ENCODE data around the gene CAPN5.

CAPN5 gene

DNA sequence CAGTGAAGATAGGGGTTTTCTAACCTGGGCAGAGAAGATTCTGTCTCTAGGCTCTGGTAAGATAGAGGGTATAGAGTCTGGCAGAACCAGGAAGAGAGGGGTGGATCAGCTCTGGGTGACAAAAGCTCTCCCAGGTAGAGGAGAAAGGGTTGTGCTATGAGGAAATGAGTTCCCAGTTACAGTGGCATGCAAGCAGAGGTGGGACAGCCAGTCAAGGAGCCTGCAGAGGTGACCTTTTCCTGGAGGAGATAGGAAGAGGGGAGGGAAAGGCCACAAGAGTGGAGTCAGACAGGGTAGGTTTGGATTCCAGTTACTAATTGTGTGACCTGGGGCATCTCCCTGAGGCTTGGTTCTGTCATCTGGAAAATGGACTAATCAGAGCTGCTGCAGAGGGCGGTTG lies 3.4 kb upstream of the CAPN5 start:
- no peak for DNase-seq (ENCODE audit: extremely low read depth in 1 of 2, low read depth in 1 of 2)

DNA sequence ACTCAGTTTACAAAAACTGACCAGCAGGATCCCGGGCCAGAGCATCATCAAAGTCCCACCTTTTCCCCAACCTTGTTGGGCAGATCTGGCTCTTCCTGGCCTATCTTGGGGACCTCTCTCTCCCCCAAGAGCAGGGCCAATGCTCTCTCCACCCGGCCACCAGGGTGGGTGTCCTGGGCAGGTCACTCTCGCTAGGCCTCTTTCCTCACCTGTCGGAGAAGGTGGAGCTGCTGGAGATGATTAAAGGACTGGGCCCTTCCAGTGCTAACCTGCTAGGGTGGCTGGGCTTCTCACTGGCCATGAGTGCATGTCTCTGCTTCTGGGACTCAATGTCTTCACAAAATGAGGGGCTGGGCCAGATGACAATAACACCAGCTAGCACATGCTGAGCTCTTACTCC lies 2.9 kb upstream of the CAPN5 start:
- DNase-seq (ENCODE audit: extremely low read depth in 1 of 2, low read depth in 1 of 2) = no peak

DNA sequence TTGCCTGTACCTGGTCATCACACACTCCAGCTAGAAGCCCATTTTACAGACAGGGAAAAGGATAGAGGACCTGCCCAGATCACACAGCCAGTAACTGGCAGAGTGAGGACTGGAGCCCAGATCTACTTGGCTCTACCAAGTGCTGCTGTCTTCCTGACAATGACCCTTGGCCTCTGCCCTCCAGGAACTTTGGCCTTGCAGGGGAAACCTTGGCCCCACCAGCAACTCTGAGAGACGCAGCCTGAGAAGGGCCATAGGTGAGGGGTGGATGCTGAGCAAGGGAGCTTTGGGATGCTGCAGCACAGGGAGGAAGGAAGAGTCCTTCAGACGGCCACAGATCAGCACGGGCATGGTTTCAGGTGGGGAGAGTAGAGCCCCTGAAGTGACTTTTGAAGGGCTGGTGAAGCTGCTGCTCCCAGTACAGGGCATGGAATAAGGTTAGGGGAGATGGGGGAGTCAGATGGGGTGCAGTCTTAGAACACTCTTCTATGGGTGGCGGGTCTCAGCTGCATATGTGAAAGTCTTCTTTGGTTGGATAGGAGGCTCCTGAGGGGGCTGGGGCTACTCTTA lies 2.0 kb upstream of the CAPN5 start:
- no peak for DNase-seq (ENCODE audit: extremely low read depth in 1 of 2, low read depth in 1 of 2)

DNA sequence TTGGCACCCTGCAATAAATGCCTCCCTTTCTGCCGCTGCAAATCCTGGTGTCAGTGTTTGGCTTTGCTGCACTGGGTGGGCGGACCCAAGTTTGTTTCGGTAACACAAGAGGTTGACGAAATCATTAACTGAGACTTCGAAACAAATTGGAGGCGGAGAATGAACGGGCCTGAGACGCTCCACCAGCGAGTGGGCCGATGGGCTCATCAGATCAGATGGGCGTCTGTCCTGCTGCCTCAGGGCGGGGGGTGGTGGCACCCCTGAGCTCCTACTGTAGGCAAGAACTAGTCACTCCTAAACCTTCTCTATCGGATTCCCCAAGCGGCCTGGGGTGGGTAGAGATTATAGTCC lies 918 bp upstream of the CAPN5 start:
- DNase-seq (ENCODE audit: extremely low read depth in 1 of 2, low read depth in 1 of 2) = no peak

DNA sequence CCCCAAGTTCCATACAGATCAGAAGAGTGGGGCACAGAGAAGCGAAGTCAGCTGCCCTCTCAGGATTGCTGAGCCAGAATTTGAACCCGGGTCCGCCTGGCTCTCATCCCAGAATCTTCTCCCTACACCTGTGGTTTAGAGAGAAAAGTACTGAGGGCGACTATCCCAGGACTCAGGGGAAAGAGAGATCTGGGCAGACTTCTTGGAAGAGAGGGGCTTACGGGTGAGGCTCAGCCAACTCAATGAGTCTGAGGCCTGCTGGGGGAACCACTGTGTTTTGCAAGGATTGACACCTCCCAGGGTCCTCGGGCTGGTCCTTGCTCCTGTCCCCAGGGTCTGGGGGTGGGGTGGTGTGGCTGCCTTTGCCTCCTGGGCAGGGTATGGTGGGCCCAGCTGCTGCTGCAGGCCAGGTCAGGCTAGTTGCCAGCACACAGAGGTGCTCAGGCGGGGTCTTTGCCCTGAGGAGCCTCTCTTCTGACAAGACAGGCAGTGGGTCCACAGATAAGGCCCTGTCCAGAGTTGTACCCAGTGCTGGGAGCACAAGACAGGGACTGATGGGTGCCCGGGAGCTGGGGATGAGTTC lies 1.2 kb downstream of the CAPN5 start:
- DNase-seq (ENCODE audit: extremely low read depth in 1 of 2, low read depth in 1 of 2) = no peak

DNA sequence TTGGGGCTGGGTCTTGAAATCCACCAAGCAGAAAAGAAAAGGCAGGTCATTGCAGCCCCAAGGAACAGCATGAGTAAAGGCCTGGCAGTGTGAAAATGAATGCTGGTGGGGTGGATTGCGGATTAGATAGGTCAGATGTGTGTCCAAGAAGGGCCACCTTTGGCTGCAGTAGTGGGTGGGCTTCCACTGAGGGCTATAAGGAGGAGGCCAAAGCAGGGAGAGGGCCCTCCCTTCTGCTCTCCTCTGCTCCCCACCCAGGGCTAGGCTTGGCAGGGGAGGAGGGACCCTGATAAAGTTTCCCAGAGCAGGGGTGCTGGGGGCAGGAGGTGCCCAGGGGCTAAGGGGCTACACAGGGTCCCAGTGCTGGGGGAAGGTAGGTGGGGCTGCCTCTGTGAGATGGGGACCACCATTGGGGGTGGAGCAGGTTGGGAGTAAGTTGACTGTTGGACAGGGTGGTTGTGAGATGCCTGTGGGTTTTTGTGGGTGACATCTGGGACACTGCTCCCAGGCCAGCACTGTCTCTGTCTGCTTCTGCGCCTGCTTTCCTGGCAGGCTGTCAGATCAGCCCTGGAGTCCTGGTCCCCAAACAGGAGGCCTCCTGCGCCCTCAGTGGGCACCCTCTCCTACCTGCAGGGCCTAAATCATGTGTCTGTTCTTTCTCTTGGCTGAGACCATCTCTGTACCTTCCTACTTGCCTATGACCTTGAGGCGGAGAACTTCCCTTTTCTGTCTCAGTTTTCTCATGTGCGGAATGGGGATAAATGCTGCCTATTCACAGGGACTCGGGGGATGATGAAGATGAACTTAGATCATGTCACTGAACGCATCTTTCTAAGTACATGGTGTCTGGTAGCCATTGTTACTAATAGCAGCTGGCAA lies 1.9 kb downstream of the CAPN5 start:
- DNase-seq (ENCODE audit: extremely low read depth in 1 of 2, low read depth in 1 of 2) = no peak

DNA sequence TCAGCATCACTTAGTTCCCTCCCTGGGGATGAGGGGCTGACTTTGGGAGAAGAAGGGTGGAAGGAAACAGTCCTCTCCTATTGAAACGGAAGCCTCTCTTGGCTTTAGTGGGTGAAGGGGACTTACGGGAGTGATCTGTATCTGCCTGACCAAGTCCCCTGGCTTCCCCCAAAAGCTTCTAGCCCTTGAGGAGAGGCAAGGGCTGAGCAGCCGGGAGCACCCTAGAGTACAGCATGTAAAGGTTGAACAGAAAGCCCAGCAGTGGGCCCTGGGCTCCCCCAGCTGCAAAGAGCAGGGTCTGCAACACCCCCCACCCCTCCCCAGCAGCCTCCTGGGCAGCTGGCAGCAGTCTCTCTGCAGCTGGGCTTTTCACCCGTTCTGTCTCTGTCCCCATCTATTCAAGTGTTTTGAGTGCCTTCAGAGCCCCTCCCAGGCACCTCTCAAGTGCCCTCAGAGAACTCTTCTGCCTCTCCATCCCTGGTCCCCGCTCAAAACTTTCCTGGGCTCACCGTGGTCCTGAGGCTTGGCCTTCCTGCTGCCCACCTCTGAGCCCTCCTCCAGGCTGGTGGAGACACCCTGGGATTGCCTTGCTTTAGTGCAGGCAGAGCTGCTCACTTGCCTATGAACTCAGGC lies 2.7 kb downstream of the CAPN5 start:
- no peak for DNase-seq (ENCODE audit: extremely low read depth in 1 of 2, low read depth in 1 of 2)

DNA sequence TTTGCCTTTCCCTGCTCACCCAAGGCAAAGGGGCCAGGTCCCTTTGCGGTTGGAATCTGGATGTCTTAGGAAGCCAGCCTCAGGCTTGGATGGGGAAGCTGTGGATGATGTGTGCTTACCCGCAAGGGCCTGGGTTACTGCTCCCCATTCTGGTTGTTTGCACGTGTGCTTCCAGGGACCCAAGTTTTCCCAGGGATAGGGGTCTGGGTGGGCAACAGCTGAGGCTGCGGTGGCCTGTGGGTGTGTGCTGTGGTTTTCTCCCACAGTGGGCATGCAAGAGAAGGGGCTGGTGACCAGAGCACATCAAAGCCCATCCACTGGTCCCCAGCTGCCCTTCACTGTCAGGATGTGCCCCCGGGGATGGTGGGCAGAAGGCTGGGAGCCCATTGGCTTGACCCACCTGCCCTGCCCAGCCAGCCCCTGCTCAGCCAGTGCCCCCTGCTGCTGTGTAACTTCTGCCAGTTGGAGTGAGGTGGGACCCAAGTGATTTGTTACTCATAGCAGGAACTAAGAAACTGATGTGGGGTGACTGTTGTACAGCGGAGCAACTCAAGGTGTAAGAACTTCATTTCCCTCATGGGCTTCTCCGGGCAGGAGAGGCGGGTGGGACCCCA lies 3.3 kb downstream of the CAPN5 start:
- DNase-seq (ENCODE audit: extremely low read depth in 1 of 2, low read depth in 1 of 2) = no peak

DNA sequence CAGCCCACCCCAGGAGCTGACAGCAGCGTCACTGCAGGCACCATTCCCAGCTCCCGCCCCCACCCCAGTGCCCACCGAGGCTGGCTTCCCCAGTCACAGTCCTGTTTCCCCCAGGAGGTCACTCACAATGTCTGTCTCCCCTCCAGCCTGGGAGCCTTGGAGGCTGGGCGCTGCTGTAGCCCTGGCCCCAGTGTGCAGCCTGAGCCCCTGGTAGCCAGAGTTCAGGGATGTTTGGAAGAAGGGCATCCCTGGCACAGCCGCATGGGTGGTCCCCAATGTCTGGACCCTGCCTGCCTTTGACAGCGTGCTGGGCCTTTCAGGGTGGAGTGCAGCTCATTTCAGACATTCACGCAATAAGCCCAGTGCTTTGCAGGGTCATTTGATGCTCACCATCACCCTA lies 4.3 kb downstream of the CAPN5 start:
- DNase-seq (ENCODE audit: extremely low read depth in 1 of 2, low read depth in 1 of 2) = no peak

DNA sequence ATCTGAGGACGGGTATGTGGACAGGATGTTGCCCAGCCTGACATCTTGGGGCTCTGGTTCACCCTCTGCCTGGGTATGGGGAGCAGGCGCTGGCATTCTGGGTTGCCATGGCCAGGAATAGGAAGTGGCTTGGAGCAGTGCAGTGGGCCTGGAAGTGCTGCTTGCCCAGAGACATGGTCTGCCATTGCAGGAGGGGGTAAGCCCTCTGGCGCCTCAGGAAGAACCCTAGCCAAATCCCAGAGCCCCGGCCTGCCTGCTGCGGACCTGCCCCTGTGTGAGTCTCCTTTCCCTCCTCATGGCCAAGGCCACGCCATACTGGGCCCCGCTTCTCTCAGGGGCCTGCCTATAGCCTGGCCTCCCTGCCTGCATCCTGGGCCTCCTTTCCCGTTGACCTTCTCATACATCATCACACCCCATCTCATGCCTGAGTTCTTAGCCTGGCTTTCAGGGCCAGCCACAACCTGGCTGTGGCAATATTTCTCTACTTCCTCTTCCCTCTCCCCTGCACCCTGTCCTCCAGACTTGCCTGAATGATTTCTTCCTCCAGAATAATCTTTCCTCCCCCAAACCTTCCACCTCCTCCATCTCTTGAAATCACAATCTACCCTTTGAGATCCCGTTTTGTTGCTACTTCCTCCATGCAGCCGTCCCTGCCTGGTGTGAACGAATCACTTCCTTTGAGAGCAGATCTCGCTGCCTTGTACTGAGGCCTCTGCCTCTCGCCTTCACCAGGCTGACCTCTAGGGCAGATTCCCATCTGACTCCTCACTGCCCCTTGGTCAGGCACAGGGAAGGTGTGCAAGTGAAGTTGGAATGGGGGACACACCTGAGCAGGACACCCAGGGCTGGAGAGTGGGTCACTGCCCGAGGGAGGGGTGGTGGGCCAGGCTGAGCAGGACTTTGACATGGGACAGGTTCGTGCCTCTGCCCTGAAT lies 5.2 kb downstream of the CAPN5 start:
- DNase-seq (ENCODE audit: extremely low read depth in 1 of 2, low read depth in 1 of 2) = no peak

DNA sequence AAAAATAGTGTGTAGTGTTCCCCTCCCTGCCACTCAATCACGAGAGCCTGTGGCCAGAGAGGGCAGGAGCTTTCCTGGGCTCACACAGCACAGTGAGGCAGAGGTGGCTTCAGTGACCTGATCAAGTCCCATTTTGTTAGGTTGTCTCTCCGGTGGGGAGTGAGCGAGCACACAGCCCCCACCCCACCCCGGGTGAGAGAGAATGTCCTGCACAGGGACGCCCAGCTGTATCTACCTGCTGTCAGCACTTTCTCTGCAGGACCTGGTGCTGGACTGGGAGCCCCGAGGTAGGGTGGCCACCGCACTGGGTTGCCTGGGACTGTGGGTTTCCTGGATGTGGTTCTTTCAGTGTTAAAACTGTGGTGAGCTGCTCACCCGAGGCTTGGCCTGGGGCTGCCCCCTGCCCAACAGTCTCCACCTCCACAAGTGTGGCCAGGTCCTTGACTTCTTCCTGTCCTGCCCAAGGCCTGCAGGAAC lies 6.1 kb downstream of the CAPN5 start:
- DNase-seq (ENCODE audit: extremely low read depth in 1 of 2, low read depth in 1 of 2) = no peak

DNA sequence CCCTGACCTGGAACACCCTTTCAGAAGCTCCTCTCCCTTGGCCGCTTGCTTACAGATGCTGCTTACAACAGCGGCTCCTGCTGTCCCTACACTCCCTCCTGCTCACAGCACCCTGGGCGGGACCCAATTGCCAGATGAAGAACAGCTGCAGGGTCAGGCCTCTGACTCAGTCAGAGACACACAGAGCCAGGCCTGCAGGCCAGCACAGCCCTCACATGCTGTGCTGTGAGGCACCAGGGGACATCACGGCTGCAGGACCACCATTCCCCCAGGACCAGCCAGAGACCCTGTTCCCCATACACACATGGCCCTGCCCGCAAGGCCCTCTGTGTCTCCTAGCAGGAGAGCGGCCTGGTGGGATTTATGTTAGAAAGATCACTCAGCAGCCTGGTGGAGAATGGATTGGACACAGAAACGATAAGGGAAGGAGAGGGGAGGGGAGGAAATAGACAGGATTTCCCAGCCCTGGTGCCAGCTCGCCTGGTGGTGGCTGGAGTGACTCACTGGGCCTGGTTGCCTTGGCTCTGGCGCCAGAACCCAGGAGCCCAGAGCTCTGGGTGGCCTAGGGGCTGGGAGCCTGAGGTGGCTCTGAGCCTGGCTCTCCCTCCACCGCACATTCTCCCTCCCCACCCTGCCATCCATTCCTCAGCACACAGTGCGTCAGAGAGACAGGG lies 6.7 kb downstream of the CAPN5 start:
- DNase-seq (ENCODE audit: extremely low read depth in 1 of 2, low read depth in 1 of 2) = no peak

DNA sequence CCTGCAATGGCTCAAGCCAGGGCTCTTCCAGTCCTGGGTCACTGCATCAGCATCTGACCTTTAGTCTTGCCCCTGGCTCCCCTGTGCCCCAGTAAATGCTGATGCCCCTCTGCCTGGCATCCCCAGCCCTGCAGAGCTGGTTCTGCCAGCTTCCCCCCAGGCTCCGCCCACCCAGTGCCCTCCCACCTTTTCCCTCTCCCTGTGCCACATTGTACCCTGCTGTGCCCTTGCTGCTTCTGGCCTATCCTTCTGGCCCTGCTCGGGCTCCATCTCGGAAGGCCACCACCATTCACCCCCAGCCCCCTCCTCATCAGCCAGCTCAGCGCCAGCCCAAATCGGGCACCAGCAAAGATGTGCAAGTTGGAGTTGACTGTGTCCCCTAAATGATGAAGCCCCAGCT lies 7.4 kb downstream of the CAPN5 start:
- no peak for DNase-seq (ENCODE audit: extremely low read depth in 1 of 2, low read depth in 1 of 2)

DNA sequence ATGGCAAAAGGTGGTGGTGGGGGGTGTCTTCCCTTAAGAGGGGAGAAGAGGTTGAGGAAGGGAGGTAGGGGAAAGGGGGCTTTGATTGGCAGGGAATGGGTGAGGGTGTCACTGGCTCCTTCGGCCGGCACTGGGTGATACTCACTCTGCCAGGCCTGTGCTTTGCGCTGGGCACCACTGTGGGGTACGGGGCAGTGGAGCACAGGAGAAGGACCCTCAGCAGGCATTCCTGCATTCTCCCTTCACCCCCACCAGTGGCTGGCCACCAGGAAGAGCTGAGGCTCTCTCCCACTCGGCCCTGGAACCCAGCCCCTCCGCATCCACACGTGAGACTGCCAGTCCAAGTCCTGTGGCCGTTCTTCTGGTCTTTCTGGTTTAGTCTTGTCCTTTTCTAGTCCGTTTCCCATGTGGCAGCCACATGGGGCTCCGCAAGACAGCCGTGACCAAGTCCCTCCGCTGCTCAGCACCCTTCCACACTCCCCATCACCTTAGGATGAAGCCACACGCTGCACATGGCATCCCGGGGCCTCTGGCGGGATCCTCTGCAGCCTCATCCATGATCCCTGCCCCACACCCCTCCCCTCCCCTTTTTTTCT lies 8.0 kb downstream of the CAPN5 start:
- DNase-seq (ENCODE audit: extremely low read depth in 1 of 2, low read depth in 1 of 2) = no peak

DNA sequence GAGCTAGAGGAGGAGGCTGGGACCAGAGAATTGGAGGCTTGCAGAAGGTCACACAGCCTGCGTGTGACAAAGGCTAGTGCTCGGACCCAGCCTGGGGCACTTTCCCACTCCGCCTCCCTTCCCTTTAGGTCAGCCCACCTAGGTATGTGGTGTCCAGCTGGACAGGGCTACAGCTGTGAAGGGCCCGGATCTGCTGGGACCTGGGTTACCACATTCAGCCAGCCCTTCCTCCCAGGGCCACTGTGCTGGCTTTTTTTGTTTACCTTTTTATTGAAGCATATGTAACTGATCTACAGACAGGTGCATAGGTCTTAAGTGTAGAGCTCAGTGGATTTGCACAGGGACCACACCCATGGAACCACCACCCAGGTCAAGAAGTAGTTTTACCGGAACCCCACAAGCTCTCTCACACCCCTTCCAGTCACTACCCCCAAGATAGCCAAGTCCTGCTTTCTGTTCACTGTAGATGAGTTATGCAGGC lies 8.7 kb downstream of the CAPN5 start:
- DNase-seq (ENCODE audit: extremely low read depth in 1 of 2, low read depth in 1 of 2) = no peak

DNA sequence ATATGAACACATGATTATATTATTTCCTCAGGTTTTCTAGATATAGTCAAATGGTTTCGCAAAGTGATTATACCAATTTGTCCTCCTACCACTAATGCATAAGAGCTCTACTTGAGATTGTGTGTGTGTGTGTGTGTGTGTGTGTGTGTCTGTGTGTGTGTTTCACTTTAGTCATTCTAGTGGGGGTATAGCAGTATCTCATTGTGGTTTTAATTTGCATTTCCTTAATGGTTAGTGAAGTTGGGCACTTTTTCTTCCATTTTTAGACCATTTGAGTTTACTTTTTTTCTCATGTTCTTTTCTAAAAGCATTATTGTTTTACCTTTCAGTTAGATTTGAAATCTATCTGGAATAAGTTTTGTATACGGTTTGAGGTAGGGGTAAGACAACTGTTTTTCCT lies 12.9 kb downstream of the CAPN5 start:
- no peak for DNase-seq (ENCODE audit: extremely low read depth in 1 of 2, low read depth in 1 of 2)

DNA sequence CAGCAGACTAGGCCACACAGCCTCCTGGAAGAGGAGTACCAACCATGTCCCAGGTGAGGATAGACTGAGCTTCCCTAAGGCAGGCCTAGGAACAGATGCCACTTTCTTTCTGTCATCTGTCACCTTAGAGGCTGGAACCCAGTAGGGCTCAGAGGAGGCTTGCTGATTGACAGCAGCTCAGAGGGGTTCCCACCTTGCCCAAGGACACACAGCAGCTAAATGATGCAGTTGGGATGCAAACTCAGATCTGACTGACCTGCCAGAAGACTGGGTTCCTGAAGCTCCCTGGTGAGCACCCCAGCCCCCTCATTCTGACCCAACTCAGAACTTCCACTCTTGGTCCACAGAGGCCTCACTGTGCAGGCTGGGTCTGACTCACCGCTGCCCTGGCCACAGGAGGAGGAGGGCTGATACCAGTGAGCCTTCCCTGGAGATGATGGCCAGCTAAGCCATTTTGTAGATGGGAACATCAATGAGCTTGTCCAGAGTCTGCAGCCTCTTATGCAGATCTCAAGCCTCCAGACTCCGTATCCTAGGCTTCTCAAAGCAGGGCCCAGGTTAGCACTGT lies 14.0 kb downstream of the CAPN5 start:
- no peak for DNase-seq (ENCODE audit: extremely low read depth in 1 of 2, low read depth in 1 of 2)

DNA sequence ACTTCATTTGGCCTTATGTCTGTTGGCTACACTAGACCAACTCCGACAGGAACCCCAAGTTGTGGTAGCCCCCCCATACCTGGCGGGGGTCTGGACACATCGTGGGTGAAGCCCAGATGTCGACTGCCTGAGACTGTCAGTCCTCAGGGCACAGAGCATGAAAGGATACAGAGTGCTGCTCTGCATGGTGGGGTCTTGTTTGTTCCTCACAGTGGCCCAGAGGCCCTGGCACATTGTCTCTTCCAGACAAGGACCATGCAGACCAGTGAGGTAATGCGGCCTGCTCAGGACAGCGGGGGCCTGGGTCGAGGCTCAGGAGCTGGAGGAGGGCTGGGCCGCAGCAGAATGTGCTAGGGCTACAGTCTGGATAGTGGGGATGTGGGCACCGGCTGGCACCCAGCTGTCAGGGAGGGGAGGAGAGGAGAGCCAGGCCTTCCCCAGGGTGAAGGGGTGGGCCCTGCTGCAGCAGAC lies 14.6 kb downstream of the CAPN5 start:
- no peak for DNase-seq (ENCODE audit: extremely low read depth in 1 of 2, low read depth in 1 of 2)
